Bronchial epithelial cell (primary cell): ENCODE results near the gene COX6A2. TPM values are rescaled to one million over a fixed set of nuclear protein-coding genes. Genes with fewer than 3 reads are reported as not detected.

Source experiments
- DNase-seq: peaks from one replicate; pipeline ENCODE4 v3.0.0-alpha.2; 2010; ENCODE audit warnings: low read depth
- FAIRE-seq: peaks from 2 replicates; lab custom pipeline; 2011; peaks lifted over from hg19 to GRCh38; lab: Jason Lieb, UNC
- H3K27me3 ChIP-seq: 2 replicates; pipeline ENCODE4 v1.5.1; 2011; ENCODE audit warnings: low read length; ENCODE audit not compliant: control insufficient read depth, insufficient read depth
- H3K36me3 ChIP-seq: 2 replicates; pipeline ENCODE4 v1.5.1; 2011; ENCODE audit warnings: low read length; ENCODE audit not compliant: control insufficient read depth, insufficient read depth
- H3K4me3 ChIP-seq: 2 replicates; pipeline ENCODE4 v1.5.1; 2011; ENCODE audit warnings: mild to moderate bottlenecking, low read depth, low read length, control low read depth
- total RNA-seq: library from RNA; depleted of rRNA; stranded (reverse); fragments of >200 nt; gene quantifications from 2 replicates; pipeline ENCODE4 v1.2.1, GENCODE V29; 2014
- TF ChIP-seq, protein P1 (sequence below): IDR thresholded peaks from 2 replicates; pipeline ENCODE4 v1.5.1; 2011; ENCODE audit warnings: mild to moderate bottlenecking, moderate library complexity, low read length, control low read depth, inconsistent platforms; ENCODE audit not compliant: insufficient read depth, severe bottlenecking

The COX6A2 gene
- total RNA-seq, 1 donor from 2014 or later = not detected

DNA sequence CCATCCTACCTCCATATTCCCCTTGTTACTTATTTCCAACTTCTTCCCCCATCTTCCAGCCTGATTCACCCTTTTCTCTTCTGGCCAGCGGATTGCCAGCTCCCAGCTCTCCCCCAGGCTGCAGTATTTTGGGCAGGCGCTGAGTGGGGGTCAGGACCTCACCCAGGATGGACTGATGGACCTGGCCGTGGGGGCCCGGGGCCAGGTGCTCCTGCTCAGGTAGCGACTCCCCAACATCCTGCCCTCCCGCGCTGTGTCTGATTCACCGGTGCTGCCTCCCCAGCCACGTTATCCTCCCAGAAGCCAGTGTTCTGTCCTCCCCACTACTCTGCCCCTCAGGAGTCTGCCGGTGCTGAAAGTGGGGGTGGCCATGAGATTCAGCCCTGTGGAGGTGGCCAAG, 15.4 kb downstream of the COX6A2 start:
- Histone ChIP-seq H3K27me3 (no peaks in the 10 kb centered on the region), H3K36me3 (no peaks in the 10 kb centered on the region), H3K4me3 (no peak overlapping the region)
- FAIRE-seq (no peak), DNase-seq (no peak)
- TF ChIP-seq, protein P1, sequence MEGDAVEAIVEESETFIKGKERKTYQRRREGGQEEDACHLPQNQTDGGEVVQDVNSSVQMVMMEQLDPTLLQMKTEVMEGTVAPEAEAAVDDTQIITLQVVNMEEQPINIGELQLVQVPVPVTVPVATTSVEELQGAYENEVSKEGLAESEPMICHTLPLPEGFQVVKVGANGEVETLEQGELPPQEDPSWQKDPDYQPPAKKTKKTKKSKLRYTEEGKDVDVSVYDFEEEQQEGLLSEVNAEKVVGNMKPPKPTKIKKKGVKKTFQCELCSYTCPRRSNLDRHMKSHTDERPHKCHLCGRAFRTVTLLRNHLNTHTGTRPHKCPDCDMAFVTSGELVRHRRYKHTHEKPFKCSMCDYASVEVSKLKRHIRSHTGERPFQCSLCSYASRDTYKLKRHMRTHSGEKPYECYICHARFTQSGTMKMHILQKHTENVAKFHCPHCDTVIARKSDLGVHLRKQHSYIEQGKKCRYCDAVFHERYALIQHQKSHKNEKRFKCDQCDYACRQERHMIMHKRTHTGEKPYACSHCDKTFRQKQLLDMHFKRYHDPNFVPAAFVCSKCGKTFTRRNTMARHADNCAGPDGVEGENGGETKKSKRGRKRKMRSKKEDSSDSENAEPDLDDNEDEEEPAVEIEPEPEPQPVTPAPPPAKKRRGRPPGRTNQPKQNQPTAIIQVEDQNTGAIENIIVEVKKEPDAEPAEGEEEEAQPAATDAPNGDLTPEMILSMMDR = no peak

DNA sequence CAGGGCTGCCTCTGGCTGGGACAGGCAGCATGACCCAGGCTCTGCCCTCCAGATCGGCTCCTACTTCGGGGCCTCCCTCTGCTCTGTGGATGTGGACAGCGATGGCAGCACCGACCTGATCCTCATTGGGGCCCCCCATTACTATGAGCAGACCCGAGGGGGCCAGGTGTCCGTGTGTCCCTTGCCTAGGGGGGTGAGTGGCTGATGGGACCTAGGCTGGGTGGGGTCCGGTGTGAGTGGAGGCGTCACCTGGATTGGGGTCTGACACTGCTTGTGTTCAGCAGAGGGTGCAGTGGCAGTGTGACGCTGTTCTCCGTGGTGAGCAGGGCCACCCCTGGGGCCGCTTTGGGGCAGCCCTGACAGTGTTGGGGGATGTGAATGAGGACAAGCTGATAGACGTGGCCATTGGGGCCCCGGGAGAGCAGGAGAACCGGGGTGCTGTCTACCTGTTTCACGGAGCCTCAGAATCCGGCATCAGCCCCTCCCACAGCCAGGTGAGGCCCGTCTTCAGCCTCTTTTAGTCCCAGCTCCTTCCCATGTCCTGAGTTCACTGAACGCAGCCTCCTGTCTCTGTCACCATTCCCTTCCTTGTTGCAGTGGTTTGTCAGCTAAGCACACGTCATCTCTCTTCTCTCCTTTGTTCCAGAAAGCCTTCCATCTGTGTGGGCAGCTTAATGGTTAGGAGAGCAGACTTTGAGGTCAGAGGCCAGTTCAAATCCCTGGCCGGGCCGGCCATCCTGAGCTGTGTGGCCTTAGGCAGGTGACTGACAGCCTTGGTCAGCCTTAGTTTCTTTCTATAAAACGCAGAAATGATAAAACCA, 16.9 kb downstream of the COX6A2 start:
- no peak for FAIRE-seq
- DNase-seq = no peak
- H3K27me3 ChIP-seq = no peaks in the 10 kb centered on the region
- H3K4me3 ChIP-seq = no peak overlapping the region
- H3K36me3 ChIP-seq = no peaks in the 10 kb centered on the region
- TF ChIP-seq, protein P1 = no peak

DNA sequence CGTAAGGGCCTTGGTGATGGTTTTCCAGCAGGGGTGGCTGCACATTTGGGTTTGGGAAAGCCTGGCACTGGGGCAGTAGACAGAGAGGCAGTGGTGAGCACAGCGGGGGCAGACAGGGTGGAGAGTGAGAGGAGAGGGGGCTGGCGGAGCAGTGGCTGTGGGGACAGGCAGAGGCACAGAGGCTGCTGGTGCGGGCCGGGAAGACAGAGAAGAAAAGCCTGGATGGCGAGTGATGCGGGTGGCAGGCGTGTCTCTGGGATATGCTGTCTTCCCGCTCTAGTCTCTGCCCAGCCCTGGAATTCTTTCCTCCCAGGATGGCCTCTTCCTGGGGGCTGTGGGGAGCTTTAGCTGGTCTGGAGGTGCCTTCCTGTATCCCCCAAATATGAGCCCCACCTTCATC, 18.1 kb downstream of the COX6A2 start:
- FAIRE-seq = no peak
- Histone ChIP-seq H3K27me3 (no peaks in the 10 kb centered on the region), H3K36me3 (no peaks in the 10 kb centered on the region), H3K4me3 (no peak overlapping the region)
- no peak for DNase-seq
- TF ChIP-seq, protein P1 = no peak

DNA sequence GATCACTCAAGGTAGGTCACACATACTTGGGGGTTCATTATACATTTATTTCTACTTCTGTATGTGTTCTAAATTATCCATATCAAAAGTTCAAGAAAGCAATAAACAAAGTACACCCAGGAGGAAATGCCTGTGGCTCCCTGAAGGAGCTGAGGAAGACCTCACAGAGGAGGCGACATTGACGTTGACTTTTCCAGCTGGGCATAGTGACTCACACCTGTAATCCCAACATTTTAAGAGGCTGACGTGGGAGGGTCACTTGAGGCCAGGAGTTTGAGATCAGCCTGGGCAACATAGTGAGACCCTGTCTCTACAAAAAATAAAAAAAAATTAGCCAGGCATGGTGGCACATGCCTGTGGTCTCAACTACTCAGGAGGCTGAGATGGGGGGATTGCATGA, 18.7 kb downstream of the COX6A2 start:
- no peak overlapping the region for H3K4me3 ChIP-seq
- no peaks in the 10 kb centered on the region for H3K36me3 ChIP-seq
- TF ChIP-seq, protein P1 = no peak
- no peaks in the 10 kb centered on the region for H3K27me3 ChIP-seq
- DNase-seq (no peak), FAIRE-seq (no peak)

DNA sequence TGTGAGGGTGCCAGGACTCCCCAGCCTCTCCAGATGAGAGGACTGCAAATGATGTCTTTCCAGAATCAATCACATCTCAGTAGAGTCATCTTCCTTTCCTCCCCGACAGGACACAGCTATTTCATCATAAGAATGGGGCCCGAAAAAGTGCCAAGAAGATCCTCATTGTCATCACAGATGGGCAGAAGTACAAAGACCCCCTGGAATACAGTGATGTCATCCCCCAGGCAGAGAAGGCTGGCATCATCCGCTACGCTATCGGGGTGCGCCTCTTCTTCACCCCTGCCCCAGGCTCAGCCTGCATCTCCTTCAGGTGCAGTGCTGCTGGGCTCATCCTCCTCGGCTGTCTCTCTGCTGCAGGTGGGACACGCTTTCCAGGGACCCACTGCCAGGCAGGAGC, 20.8 kb downstream of the COX6A2 start:
- Histone ChIP-seq H3K4me3 (no peak overlapping the region), H3K36me3 (no peaks in the 10 kb centered on the region), H3K27me3 (no peaks in the 10 kb centered on the region)
- no peak for DNase-seq
- FAIRE-seq = no peak
- TF ChIP-seq, protein P1 = no peak
